Gastroesophageal sphincter (tissue), 4 donors: ENCODE data around the gene PDXK. TPM values are rescaled to one million over a fixed set of nuclear protein-coding genes. Genes with fewer than 3 reads are reported as not detected.

Experiments used
- ATAC-seq: fragments of 150-250 bp; one replicate; pipeline ENCODE4 v1.9.1; 2016; ENCODE audit warnings: mild to moderate bottlenecking, moderate library complexity
- H3K27ac ChIP-seq, 4 donors: fragments of 200-600 bp; sonication (generic) in 3 of 4; 1 replicate in 3 of 4; 2 replicates in 1 of 4; pipeline ENCODE4 v1.5.1; 2016 to 2019
- H3K27me3 ChIP-seq: fragments of 200-600 bp; sonication (generic); one replicate; pipeline ENCODE4 v1.5.1; 2019
- H3K36me3 ChIP-seq, 2 donors: fragments of 200-600 bp; sonication (generic); one replicate each; pipeline ENCODE4 v1.5.1; 2019; ENCODE audit warnings: control low read depth in 1 of 2
- H3K4me1 ChIP-seq, 3 donors: fragments of 200-600 bp; sonication (generic); 1 replicate in 2 of 3; 2 replicates in 1 of 3; pipeline ENCODE4 v1.5.1; 2016 to 2019; ENCODE audit warnings: control low read depth in 2 of 3
- H3K4me3 ChIP-seq, 2 donors: fragments of 200-600 bp; sonication (generic); one replicate each; pipeline ENCODE4 v1.5.1; 2019; ENCODE audit warnings: mild to moderate bottlenecking in 1 of 2, moderate library complexity in 1 of 2
- H3K9me3 ChIP-seq, 3 donors: fragments of 200-600 bp; sonication (generic); one replicate each; pipeline ENCODE4 v1.5.1; 2017 to 2019; ENCODE audit warnings: control low read depth in 2 of 3
- CTCF ChIP-seq, 4 experiments: fragments of 200-600 bp in 2 of 4; fragments of 450-650 bp in 2 of 4; sonication (generic) in 1 of 4; IDR thresholded peaks; one replicate each; pipeline ENCODE4 v1.5.1; 2017 to 2019; ENCODE audit warnings: antibody characterized with exemption in 4 of 4, mild to moderate bottlenecking in 2 of 4, moderate library complexity in 2 of 4
- EP300 ChIP-seq: sonication (generic); formaldehyde crosslinking; IDR thresholded peaks from one replicate; pipeline ENCODE4 v1.6.1; 2017; ENCODE audit warnings: antibody characterized with exemption, mild to moderate bottlenecking
- POLR2A ChIP-seq, 2 donors: fragments of 450-650 bp; IDR thresholded peaks; one replicate each; pipeline ENCODE4 v1.6.1; 2017; ENCODE audit warnings: antibody characterized with exemption in 2 of 2, mild to moderate bottlenecking in 2 of 2, moderate library complexity in 1 of 2
- POLR2AphosphoS5 ChIP-seq: sonication (generic); formaldehyde crosslinking; IDR thresholded peaks from one replicate; pipeline ENCODE4 v1.6.1; 2017; ENCODE audit warnings: antibody characterized with exemption
- WGBS, 2 donors: methylation state at CpG; one replicate each; pipeline ENCODE4 v1.1.5; 2018; ENCODE audit warnings: low coverage in 1 of 2; 5-methylcytosine and 5-hydroxymethylcytosine counted together
- total RNA-seq, 4 donors: library from RNA; depleted of rRNA; stranded (reverse); fragments of >200 nt; gene quantifications; one replicate each; pipeline ENCODE4 v1.1.0, GENCODE V29; 2016

The PDXK gene
- total RNA-seq, 4 donors from 2014 or later: 24.4 to 42.2 (median 33.0) TPM

GRCh38 chr21:43681650-43682049, 37.3 kb upstream of the PDXK start:
- no peak for TF ChIP-seq POLR2AphosphoS5
- H3K9me3 ChIP-seq: no peaks in the 10 kb centered on the region
- H3K4me3 ChIP-seq: no peak overlapping the region
- H3K4me1 ChIP-seq: no peaks in the 10 kb centered on the region
- 97 to 100% methylated on average over 2 to 6 of the region's 6 CpGs for whole genome bisulfite sequencing, 2 donors
- peaks cover 0 to 100% of the 10 kb centered on the region in 2 donors for H3K36me3 ChIP-seq
- no peak overlapping the region for H3K27ac ChIP-seq
- H3K27me3 ChIP-seq: no peaks in the 10 kb centered on the region
- no peak for ATAC-seq

DNA sequence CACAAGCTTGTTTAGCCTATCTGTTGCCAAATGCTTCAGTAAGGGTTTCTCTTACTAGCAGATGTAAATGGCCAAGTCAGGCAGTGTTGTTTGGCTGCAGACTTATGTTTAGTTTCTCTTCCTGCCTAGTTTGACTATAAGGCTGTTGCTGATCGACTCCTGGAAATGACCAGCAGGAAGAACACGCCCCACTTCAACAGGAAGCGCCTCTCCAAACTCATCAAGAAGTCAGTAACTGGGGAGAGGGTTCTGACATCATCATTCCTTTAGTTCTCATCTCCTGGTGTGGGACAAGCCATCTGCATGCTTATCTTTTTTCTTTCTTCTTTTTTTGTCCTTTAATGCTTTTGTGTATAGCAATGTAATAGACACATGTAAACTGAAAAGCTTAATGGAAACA, 34.5 kb upstream of the PDXK start:
- H3K27ac ChIP-seq: peak overlapping the region in 1 of 4 donors; percentile 6

DNA sequence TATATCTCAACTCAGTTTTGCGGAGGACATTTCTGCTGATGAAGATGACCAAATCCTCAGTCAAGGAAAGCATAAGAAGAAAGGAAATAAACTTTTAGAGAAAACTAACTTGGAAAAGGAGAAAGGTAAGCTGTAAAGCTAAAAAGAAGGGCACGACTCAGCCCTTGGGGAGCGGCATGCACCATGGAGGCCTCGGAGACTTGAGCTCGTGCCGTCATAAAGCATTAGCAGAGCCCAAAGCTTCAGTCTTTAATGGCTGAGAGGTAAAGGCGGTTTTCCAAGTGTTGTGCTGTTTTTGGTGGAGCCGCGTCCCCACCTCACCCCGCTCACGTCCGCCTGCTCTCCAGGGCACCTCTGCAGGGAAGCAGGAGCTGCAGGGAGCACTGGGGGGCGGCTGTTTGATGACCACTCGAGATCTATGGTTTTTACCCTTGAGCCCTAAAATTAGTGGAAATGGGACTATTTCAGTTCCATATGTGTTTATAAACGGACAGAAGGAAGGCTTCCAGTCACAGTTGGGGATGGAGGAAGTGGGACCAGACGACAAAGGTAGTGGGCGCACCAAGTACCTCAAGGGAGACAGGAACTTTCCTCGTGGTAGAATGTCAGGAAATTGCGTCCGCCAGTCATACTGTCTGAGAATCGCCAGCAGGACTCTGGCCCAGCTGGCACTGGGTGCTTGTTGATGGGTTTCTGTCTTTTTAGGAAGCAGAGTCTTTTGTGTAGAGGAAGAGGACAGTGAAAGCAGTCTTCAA, 31.9 kb upstream of the PDXK start:
- no peak for ATAC-seq
- Histone ChIP-seq H3K27ac (no peak overlapping the region), H3K4me1 (no peaks in the 10 kb centered on the region), H3K36me3 (peaks cover 0 to 100% of the 10 kb centered on the region in 2 donors), H3K4me3 (no peak overlapping the region), H3K9me3 (no peaks in the 10 kb centered on the region), H3K27me3 (no peaks in the 10 kb centered on the region)
- WGBS, 2 donors: 92 to 95% methylated on average over 10 to 13 of the region's 21 CpGs
- TF ChIP-seq POLR2A (IDR thresholded peaks at IDR 0.05): no peak
- TF ChIP-seq EP300: no peak
- no peak for TF ChIP-seq CTCF (IDR thresholded peaks at IDR 0.05)
- no peak for TF ChIP-seq POLR2AphosphoS5

More for the DNA sequence above, 34.5 kb upstream of the PDXK start:
- Histone ChIP-seq H3K36me3 (peaks cover 0 to 100% of the 10 kb centered on the region in 2 donors), H3K27me3 (no peaks in the 10 kb centered on the region), H3K4me1 (no peaks in the 10 kb centered on the region), H3K4me3 (no peak overlapping the region), H3K9me3 (no peaks in the 10 kb centered on the region)
- peak; percentile 61 for ATAC-seq
- 67% methylated on average over 3 of the region's 3 CpGs for WGBS, 2 donors
- TF ChIP-seq POLR2AphosphoS5 (no peak), EP300 (no peak), POLR2A (IDR thresholded peaks at IDR 0.05) (no peak), CTCF (IDR thresholded peaks at IDR 0.05) (no peak)

DNA sequence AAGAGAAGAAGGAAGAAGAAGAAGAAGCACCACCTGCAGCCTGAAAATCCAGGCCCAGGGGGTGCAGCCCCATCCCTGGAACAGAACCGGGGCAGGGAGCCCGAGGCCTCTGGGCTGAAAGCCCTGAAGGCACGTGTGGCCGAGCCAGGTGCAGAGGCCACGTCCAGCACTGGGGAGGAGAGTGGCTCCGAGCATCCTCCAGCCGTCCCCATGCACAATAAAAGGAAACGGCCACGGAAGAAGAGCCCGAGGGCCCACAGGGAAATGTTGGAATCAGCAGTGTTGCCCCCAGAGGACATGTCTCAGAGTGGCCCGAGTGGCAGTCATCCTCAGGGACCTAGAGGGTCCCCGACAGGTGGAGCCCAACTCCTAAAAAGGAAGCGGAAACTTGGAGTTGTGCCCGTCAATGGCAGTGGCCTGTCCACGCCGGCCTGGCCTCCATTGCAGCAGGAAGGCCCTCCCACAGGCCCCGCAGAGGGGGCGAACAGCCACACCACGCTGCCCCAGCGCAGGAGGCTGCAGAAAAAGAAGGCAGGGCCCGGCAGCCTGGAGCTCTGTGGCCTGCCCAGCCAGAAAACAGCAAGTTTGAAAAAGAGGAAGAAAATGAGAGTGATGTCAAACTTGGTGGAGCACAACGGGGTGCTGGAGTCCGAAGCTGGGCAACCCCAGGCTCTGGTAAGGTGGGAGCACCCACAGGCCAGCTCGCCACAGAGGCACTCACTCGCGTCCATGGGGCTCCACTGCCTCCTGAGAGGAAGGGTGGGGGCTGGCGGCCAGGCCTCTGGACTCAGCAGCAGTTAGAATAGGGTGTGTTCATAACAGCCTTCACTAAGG, 31.1 kb upstream of the PDXK start:
- ATAC-seq: no peak
- Histone ChIP-seq H3K27ac (no peak overlapping the region), H3K27me3 (no peaks in the 10 kb centered on the region), H3K4me3 (no peak overlapping the region), H3K36me3 (peaks cover 0 to 100% of the 10 kb centered on the region in 2 donors), H3K4me1 (no peaks in the 10 kb centered on the region), H3K9me3 (no peaks in the 10 kb centered on the region)
- WGBS, 2 donors: 57% methylated on average over 7 of the region's 27 CpGs; no CpG with 5 or more reads in 1 of the 2 donors
- no peak for TF ChIP-seq CTCF (IDR thresholded peaks at IDR 0.05)
- no peak for TF ChIP-seq POLR2A (IDR thresholded peaks at IDR 0.05)
- TF ChIP-seq EP300: no peak
- no peak for TF ChIP-seq POLR2AphosphoS5

DNA sequence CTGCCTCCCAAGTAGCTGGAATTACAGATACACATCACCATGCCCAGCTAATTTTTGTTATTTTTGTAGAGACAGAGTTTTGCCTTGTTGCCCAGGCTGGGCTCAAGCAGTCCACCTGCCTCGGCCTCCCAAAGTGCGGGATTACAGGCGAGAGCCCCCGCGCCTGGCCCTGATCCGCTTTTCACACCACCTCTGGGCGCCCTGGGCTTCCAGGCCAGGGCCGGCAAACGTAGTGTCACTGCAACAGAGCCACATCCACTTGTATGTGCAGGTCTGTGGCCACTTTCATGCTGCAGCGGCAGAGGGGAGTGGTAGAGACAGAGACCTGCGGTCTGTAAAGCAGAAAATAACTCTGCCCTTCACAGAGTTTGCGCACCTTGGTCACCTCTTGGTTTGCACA, 30.0 kb upstream of the PDXK start:
- 86 to 100% methylated on average over 1 to 7 of the region's 12 CpGs for WGBS, 2 donors
- Histone ChIP-seq H3K27me3 (no peaks in the 10 kb centered on the region), H3K4me1 (no peaks in the 10 kb centered on the region), H3K4me3 (no peak overlapping the region), H3K27ac (no peak overlapping the region), H3K36me3 (peaks cover 0 to 100% of the 10 kb centered on the region in 2 donors), H3K9me3 (no peaks in the 10 kb centered on the region)
- ATAC-seq: no peak
- no peak for TF ChIP-seq CTCF (IDR thresholded peaks at IDR 0.05)
- no peak for TF ChIP-seq POLR2A (IDR thresholded peaks at IDR 0.05)
- no peak for TF ChIP-seq POLR2AphosphoS5
- no peak for TF ChIP-seq EP300
